ENCODE results near the gene SPOCK2.
"Not testable (repeated sequence)": the region's sequence is repeated elsewhere in the genome, so short reads cannot be mapped to it uniquely, and the experiment has no call there.

The SPOCK2 gene

DNA sequence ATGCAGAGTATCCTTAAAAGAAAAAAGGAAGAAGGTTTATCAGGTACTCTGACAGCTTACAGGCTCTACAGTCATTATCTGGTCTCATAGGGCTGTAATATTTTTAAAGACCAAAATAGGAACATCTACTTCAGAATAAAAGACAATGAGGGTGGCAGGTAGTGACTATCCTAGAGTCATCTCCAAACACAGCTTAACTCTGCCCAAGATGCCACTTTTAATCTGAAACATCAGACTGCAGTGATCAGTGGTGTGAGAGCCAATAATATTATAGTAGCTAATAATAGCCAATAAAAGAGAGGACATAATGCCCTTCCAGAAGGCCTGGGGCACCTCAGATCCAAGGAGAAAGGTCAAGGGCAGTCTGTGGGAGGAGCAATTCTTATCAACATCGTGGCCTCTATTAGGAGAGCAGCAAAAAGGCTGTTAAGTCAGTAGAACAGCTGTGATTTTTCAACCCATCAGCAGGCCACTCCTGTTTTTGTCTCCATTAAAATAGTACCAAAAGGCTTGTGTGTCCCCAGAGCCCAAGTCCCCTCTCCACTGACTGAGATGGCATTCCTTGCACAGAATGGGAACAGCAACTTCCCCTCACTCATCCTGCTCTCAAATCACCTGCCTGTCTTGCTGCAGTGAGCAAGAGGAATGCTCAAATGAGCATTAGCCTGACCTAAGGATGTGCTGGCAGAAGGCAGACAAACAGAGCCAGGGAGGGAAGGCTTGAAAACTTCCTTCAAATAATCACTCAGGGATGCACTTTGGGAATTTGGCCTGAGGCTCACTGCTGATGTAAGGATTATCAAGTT, 20.7 kb upstream of the SPOCK2 start:
- in situ Hi-C loops (cut with HindIII; ENCODE audit: low sequenced_read_pairs): no loop called here
- no peak for DNase-seq (ENCODE audit: low read depth)
- no peak overlapping the region for H3K4me3 ChIP-seq (ENCODE audit: low read depth, low read length)

GRCh38 chr10:72108004-72108370, 19.6 kb upstream of the SPOCK2 start:
- H3K4me3 ChIP-seq (ENCODE audit: low read depth, low read length); DNase-seq (ENCODE audit: low read depth); in situ Hi-C loops (cut with HindIII; ENCODE audit: low sequenced_read_pairs): not testable (repeated sequence)

More for the DNA sequence above, 20.7 kb upstream of the SPOCK2 start:
- no peak for TF ChIP-seq CTCF (IDR thresholded peaks at IDR 0.05; ENCODE audit: low read depth, low read length, missing control alignments)

GRCh38 chr10:72107325-72108003, 19.1 kb upstream of the SPOCK2 start:
- in situ Hi-C loops (cut with HindIII; ENCODE audit: low sequenced_read_pairs): no loop called here
- no peak for DNase-seq (ENCODE audit: low read depth)
- no peak overlapping the region for H3K4me3 ChIP-seq (ENCODE audit: low read depth, low read length)
- TF ChIP-seq CTCF (IDR thresholded peaks at IDR 0.05; ENCODE audit: low read depth, low read length, missing control alignments): no peak

- TF ChIP-seq CTCF (IDR thresholded peaks at IDR 0.05; ENCODE audit: low read depth, low read length, missing control alignments): no peak
- in situ Hi-C loops (cut with HindIII; ENCODE audit: low sequenced_read_pairs): no loop called here
- H3K4me3 ChIP-seq (ENCODE audit: low read depth, low read length): no peak overlapping the region
- DNase-seq (ENCODE audit: low read depth): no peak
Measured at GRCh38 chr10:72106896-72107295, 18.5 kb upstream of the SPOCK2 start.

DNA sequence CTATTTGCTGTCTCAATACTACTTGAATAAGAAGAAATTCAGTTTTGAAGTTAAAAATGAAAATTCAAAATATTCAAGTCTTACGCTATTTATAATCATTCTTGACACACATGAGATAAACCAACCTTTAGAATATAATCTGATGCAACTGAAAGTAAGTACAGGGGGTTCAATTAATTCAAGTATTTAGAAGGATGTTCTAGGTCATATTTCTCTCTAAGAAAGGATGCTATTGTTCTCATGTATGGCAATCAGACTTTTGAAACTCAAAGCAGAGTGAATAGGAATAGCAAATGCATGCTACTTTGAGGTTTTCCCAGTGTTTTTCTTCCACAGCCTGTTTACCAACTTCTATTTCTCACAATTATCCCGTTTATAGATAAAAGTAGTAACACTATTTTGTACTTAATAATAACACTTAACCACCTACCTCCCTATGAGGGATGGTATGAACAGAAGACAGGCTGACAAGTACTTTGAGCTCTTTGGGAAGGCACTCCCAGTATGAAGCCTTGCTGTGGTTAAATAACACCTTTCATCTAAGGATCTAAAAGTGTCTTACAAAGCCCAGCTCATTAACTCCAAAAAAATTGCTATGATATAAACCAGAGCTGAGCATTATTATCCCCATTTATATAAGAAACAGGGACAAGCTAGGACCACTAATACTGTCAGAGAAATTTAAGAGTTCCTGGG, 18.0 kb upstream of the SPOCK2 start:
- H3K4me3 ChIP-seq (ENCODE audit: low read depth, low read length): no peak overlapping the region
- no peak for DNase-seq (ENCODE audit: low read depth)
- in situ Hi-C loops (cut with HindIII; ENCODE audit: low sequenced_read_pairs): no loop called here
- no peak for TF ChIP-seq CTCF (IDR thresholded peaks at IDR 0.05; ENCODE audit: low read depth, low read length, missing control alignments)

GRCh38 chr10:72105710-72106109, 17.4 kb upstream of the SPOCK2 start:
- TF ChIP-seq CTCF (IDR thresholded peaks at IDR 0.05; ENCODE audit: low read depth, low read length, missing control alignments): no peak
- no peak for DNase-seq (ENCODE audit: low read depth)
- no peak overlapping the region for H3K4me3 ChIP-seq (ENCODE audit: low read depth, low read length)
- in situ Hi-C loops (cut with HindIII; ENCODE audit: low sequenced_read_pairs): no loop called here

DNA sequence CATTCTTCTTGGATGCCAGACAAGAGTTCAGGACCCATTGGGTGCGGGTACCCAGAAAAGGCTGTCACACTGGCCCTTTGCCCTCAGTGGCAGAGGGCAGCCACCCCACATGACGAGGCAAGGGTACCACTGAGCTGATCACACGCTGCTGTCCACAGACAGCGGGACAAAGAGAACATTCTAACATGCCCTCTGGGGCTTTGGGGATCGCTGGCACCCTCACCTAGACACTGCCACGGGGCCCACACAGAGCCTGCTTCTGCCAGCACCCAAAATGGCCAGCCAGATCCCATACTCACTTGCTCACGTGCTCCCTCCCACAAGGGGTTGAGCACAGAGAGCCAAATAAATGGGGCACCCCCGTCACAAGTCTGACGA, 16.7 kb upstream of the SPOCK2 start:
- DNase-seq (ENCODE audit: low read depth): no peak
- in situ Hi-C loops (cut with HindIII; ENCODE audit: low sequenced_read_pairs): no loop called here
- H3K4me3 ChIP-seq (ENCODE audit: low read depth, low read length): no peak overlapping the region
- TF ChIP-seq CTCF (IDR thresholded peaks at IDR 0.05; ENCODE audit: low read depth, low read length, missing control alignments): no peak
